ENCODE data around the gene FOXC1.

Gene FOXC1

DNA sequence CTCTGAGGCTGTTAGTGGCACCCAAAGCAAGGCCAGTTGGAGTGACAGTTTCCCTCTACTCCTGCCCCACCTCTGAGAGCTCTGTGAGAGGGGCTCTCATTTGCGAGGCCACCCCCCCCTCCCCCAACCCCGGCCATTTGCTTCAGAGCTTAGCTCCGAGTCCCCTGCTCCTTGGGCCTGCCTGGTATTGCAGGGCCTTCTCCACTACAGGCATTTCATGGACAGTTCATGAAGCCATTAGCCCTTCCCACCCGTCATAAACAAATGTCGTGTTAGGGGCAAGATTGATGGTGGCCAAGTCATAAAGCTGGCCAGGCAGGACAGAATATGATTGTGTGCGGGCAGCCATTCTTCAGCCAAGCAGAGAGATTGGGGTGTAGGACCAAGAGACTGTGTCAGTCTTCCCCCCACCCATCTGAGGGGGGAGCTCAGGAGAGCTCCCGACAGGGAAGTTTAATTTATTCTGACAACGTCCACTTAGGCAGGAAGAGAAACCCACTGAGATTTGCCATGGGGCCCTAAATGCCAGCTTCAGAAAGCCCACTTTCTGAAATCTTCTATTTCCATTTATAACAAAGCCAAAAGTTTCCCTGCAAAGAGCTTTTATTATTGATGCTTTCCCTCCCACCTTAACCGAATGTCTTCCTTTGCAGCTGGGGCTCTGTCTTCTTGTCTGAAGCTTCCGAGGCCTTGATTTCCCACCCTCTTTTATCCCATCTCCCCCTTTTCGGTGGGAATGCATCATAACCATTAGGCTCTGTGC is 7.2 kb downstream of the FOXC1 start:
- DNase-seq (ENCODE audit: low spot score) (peak; percentile 38), ATAC-seq (ENCODE audit: low read depth) (no peak)
- Histone ChIP-seq H3K27ac (ENCODE audit: poor library complexity, severe bottlenecking) (no peak overlapping the region), H3K4me3 (ENCODE audit: severe bottlenecking) (no peak overlapping the region), H3K4me1 (ENCODE audit: insufficient read depth, poor library complexity, severe bottlenecking) (peaks cover 8% of the 10 kb centered on the region), H3K36me3 (ENCODE audit: low read depth) (no peaks in the 10 kb centered on the region), H3K9me3 (ENCODE audit: severe bottlenecking) (no peaks in the 10 kb centered on the region), H3K27me3 (ENCODE audit: insufficient read depth, poor library complexity, severe bottlenecking) (no peaks in the 10 kb centered on the region)
- TF ChIP-seq, protein P1, sequence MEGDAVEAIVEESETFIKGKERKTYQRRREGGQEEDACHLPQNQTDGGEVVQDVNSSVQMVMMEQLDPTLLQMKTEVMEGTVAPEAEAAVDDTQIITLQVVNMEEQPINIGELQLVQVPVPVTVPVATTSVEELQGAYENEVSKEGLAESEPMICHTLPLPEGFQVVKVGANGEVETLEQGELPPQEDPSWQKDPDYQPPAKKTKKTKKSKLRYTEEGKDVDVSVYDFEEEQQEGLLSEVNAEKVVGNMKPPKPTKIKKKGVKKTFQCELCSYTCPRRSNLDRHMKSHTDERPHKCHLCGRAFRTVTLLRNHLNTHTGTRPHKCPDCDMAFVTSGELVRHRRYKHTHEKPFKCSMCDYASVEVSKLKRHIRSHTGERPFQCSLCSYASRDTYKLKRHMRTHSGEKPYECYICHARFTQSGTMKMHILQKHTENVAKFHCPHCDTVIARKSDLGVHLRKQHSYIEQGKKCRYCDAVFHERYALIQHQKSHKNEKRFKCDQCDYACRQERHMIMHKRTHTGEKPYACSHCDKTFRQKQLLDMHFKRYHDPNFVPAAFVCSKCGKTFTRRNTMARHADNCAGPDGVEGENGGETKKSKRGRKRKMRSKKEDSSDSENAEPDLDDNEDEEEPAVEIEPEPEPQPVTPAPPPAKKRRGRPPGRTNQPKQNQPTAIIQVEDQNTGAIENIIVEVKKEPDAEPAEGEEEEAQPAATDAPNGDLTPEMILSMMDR (IDR thresholded peaks at IDR 0.05; ENCODE audit: poor library complexity, severe bottlenecking) = no peak

GRCh38 chr6:1617466-1618310 is 8.0 kb downstream of the FOXC1 start:
- Histone ChIP-seq H3K4me3 (ENCODE audit: severe bottlenecking) (no peak overlapping the region), H3K9me3 (ENCODE audit: severe bottlenecking) (no peaks in the 10 kb centered on the region), H3K27me3 (ENCODE audit: insufficient read depth, poor library complexity, severe bottlenecking) (no peaks in the 10 kb centered on the region), H3K36me3 (ENCODE audit: low read depth) (no peaks in the 10 kb centered on the region), H3K27ac (ENCODE audit: poor library complexity, severe bottlenecking) (no peak overlapping the region), H3K4me1 (ENCODE audit: insufficient read depth, poor library complexity, severe bottlenecking) (peaks cover 4% of the 10 kb centered on the region)
- TF ChIP-seq, protein P1 (IDR thresholded peaks at IDR 0.05; ENCODE audit: poor library complexity, severe bottlenecking) = no peak
- DNase-seq (ENCODE audit: low spot score) (peak; percentile 26), ATAC-seq (ENCODE audit: low read depth) (no peak)

- H3K27me3 ChIP-seq (ENCODE audit: insufficient read depth, poor library complexity, severe bottlenecking) = no peaks in the 10 kb centered on the region
- DNase-seq (ENCODE audit: low spot score) = peak; percentile 35
- H3K9me3 ChIP-seq (ENCODE audit: severe bottlenecking) = no peaks in the 10 kb centered on the region
- no peak overlapping the region for H3K27ac ChIP-seq (ENCODE audit: poor library complexity, severe bottlenecking)
- H3K4me1 ChIP-seq (ENCODE audit: insufficient read depth, poor library complexity, severe bottlenecking) = no peaks in the 10 kb centered on the region
- TF ChIP-seq, protein P1 (IDR thresholded peaks at IDR 0.05; ENCODE audit: poor library complexity, severe bottlenecking) = no peak
- no peak overlapping the region for H3K4me3 ChIP-seq (ENCODE audit: severe bottlenecking)
- no peak for ATAC-seq (ENCODE audit: low read depth)
- H3K36me3 ChIP-seq (ENCODE audit: low read depth) = no peaks in the 10 kb centered on the region
Measured at GRCh38 chr6:1618311-1619097, 8.8 kb downstream of the FOXC1 start.

DNA sequence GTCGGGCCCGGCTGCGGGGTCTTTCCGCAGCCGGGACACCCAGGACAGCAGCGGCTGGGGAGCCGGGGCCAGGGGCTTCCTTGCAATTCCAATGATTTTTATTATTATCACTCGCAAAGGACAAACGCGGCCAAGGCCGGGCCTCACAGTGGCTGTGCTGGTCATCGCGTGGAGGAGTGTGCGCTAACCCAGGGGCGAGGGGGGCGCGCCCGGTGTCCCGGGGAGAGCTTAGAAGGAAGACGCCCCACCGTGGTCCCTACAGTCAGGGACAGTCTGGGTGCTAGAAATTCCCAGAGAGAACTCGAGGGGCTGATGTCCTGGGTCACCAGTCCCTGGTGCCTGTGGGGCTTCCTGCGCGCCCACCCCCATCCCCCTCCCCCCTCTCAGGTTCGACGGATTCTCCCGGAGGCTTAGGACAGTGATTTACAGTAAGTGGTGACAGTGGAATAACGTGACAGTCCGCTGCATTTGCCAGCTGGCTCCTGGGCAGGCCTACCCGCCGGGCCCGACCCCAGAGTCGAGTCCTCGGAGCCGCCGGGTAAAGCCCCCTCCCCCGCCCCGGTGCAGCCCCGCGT is 9.5 kb downstream of the FOXC1 start:
- DNase-seq (ENCODE audit: low spot score) = peak; percentile 34
- H3K4me3 ChIP-seq (ENCODE audit: severe bottlenecking) = no peak overlapping the region
- TF ChIP-seq, protein P1 (IDR thresholded peaks at IDR 0.05; ENCODE audit: poor library complexity, severe bottlenecking) = no peak
- no peaks in the 10 kb centered on the region for H3K36me3 ChIP-seq (ENCODE audit: low read depth)
- no peak for ATAC-seq (ENCODE audit: low read depth)
- no peak overlapping the region for H3K27ac ChIP-seq (ENCODE audit: poor library complexity, severe bottlenecking)
- H3K4me1 ChIP-seq (ENCODE audit: insufficient read depth, poor library complexity, severe bottlenecking) = no peaks in the 10 kb centered on the region
- H3K9me3 ChIP-seq (ENCODE audit: severe bottlenecking) = no peaks in the 10 kb centered on the region
- H3K27me3 ChIP-seq (ENCODE audit: insufficient read depth, poor library complexity, severe bottlenecking) = no peaks in the 10 kb centered on the region
